Endothelial cell of umbilical vein (primary cell): ENCODE results near the gene FBXW4. TPM values are rescaled to one million over a fixed set of nuclear protein-coding genes. Genes with fewer than 3 reads are reported as not detected.

Source experiments
- BruUV-seq: library from RNA; stranded (reverse); fragments of 400-500 nt; replicated peaks from 2 replicates; lab custom pipeline; 2021; lab: Mats Ljungman, UMichigan
- CTCF ChIA-PET: fragments of 300-600, 350-600 bp; sonication (Branson Sonifier 250); formaldehyde crosslinking; loops from one replicate; lab custom pipeline; 2021; ENCODE audit warnings: antibody characterized with exemption, inconsistent platforms; lab: Charles Lee
- POLR2A ChIA-PET: fragments of 300-600, 350-600 bp; sonication (Branson Sonifier 250); formaldehyde crosslinking; loops from one replicate; lab custom pipeline; 2021; ENCODE audit warnings: antibody characterized with exemption, inconsistent platforms; lab: Charles Lee
- DNase-seq: peaks from one replicate; pipeline ENCODE4 v3.0.0-alpha.2; 2011; ENCODE audit warnings: low read depth, low spot score
- FAIRE-seq: peaks from 2 replicates; lab custom pipeline; 2011; peaks lifted over from hg19 to GRCh38; lab: Jason Lieb, UNC
- H2AFZ ChIP-seq: 2 replicates; pipeline ENCODE4 v1.6.0; 2012; ENCODE audit warnings: low read depth, low read length, control low read depth, inconsistent platforms
- H3K27ac ChIP-seq: 2 replicates; pipeline ENCODE4 v1.5.1; 2011; ENCODE audit warnings: low read depth, mild to moderate bottlenecking, control low read depth, low read length, moderate library complexity; ENCODE audit not compliant: insufficient read depth
- H3K27me3 ChIP-seq, 2 experiments: 2 replicates each; pipeline versions ENCODE4 v1.6.0 to v1.6.1; 2011; ENCODE audit warnings: low read length in 2 of 2, mixed read lengths in 1 of 2; ENCODE audit not compliant: control insufficient read depth in 2 of 2, insufficient read depth in 2 of 2
- H3K36me3 ChIP-seq, 2 experiments: 2 replicates in 1 of 2; 3 replicates in 1 of 2; pipeline ENCODE4 v1.5.1; 2011; ENCODE audit warnings: low read length in 2 of 2, mild to moderate bottlenecking in 1 of 2, moderate library complexity in 1 of 2; ENCODE audit not compliant: control insufficient read depth in 2 of 2, insufficient read depth in 2 of 2; ENCODE audit errors: extremely low read depth in 1 of 2
- H3K4me1 ChIP-seq: 3 replicates; pipeline ENCODE4 v1.5.1; 2011; ENCODE audit warnings: mild to moderate bottlenecking, low read length; ENCODE audit not compliant: control insufficient read depth, insufficient read depth; ENCODE audit errors: extremely low read depth
- H3K4me2 ChIP-seq: 2 replicates; pipeline ENCODE4 v1.6.1; 2011; ENCODE audit warnings: low read length, control low read depth, mixed read lengths; ENCODE audit not compliant: insufficient read depth
- H3K4me3 ChIP-seq, 3 experiments: fragments of 200-600 bp in 1 of 3; sonication (generic), shearing (Covaris generic) in 1 of 3; replicated peaks in 1 of 3; 2 replicates each; pipeline ENCODE4 v1.5.1; 2011 to 2016; ENCODE audit warnings: control low read depth in 3 of 3, low read length in 3 of 3, mild to moderate bottlenecking in 2 of 3, inconsistent platforms in 1 of 3, low read depth in 1 of 3, moderate library complexity in 1 of 3; ENCODE audit not compliant: insufficient read depth in 1 of 3
- H3K79me2 ChIP-seq: 2 replicates; pipeline ENCODE4 v1.6.0; 2012; ENCODE audit warnings: low read length, inconsistent platforms; ENCODE audit not compliant: control insufficient read depth, insufficient read depth
- H3K9ac ChIP-seq: replicated peaks from 2 replicates; pipeline ENCODE3; 2011; ENCODE audit warnings: low read length, control low read depth; ENCODE audit not compliant: insufficient read depth; ENCODE audit errors: extremely low read depth
- H3K9me1 ChIP-seq: replicated peaks from 3 replicates; pipeline ENCODE4 v1.6.0; 2011; ENCODE audit warnings: mild to moderate bottlenecking, low read length; ENCODE audit not compliant: control insufficient read depth, insufficient read depth; ENCODE audit errors: extremely low read depth
- H3K9me3 ChIP-seq: replicated peaks from 2 replicates; pipeline ENCODE4 v1.5.1; 2012; ENCODE audit warnings: low read length, inconsistent platforms; ENCODE audit not compliant: control insufficient read depth, insufficient read depth
- H4K20me1 ChIP-seq: replicated peaks from 2 replicates; pipeline ENCODE3; 2011; ENCODE audit warnings: mild to moderate bottlenecking, low read length; ENCODE audit not compliant: control insufficient read depth, insufficient read depth; ENCODE audit errors: extremely low read depth
- CTCF ChIP-seq, 2 donors: IDR thresholded peaks; 1 replicate in 1 of 2; 2 replicates in 1 of 2; pipeline ENCODE4 v1.5.1; 2011; ENCODE audit warnings: low read length in 2 of 2, mild to moderate bottlenecking in 2 of 2, moderate library complexity in 2 of 2, control low read depth in 1 of 2, inconsistent platforms in 1 of 2, low read depth in 1 of 2; ENCODE audit not compliant: insufficient read depth in 1 of 2; ENCODE audit errors: extremely low read depth in 1 of 2
- EZH2 ChIP-seq: IDR thresholded peaks from 2 replicates; pipeline ENCODE4 v1.6.1; 2012; ENCODE audit warnings: borderline replicate concordance, low read depth, mild to moderate bottlenecking, moderate library complexity, low read length, inconsistent platforms; ENCODE audit not compliant: severe bottlenecking
- FOS ChIP-seq: IDR thresholded peaks from 2 replicates; pipeline ENCODE4 v1.6.1; 2011; ENCODE audit warnings: mild to moderate bottlenecking, low read length, moderate library complexity, borderline replicate concordance; ENCODE audit not compliant: insufficient read depth
- GATA2 ChIP-seq: IDR thresholded peaks from 2 replicates; pipeline ENCODE4 v1.7.0; 2011; ENCODE audit warnings: low read depth, mild to moderate bottlenecking, moderate library complexity, mixed read lengths, low read length; ENCODE audit not compliant: insufficient read length, insufficient read depth
- JUN ChIP-seq: IDR thresholded peaks from 2 replicates; pipeline ENCODE4 v1.6.1; 2011; ENCODE audit warnings: borderline replicate concordance, low read depth; ENCODE audit not compliant: insufficient read length, insufficient read depth
- MYC ChIP-seq: IDR thresholded peaks from one replicate; pipeline ENCODE4 v1.6.1; 2011; ENCODE audit warnings: mild to moderate bottlenecking, low read depth, low read length
- POLR2A ChIP-seq: IDR thresholded peaks from 2 replicates; pipeline ENCODE4 v1.6.1; 2012; ENCODE audit warnings: low read depth, mild to moderate bottlenecking, control low read depth, low read length
- POLR2AphosphoS5 ChIP-seq: IDR thresholded peaks from 2 replicates; pipeline ENCODE4 v1.6.1; 2012; ENCODE audit warnings: low read depth, mild to moderate bottlenecking, control low read depth, low read length, moderate library complexity; ENCODE audit not compliant: insufficient read depth
- dilution Hi-C: fragments of 300-500 bp; cut with MboI; formaldehyde crosslinking; loops from one replicate; pipeline ENCODE4 v1.15.0; 2019; ENCODE audit warnings: low sequenced_read_pairs; ENCODE audit not compliant: extremely low pct_ligation_motif_present
- intact Hi-C: fragments of 100-400 bp; cut with micrococcal nuclease; formaldehyde crosslinking; loops from one replicate; pipeline ENCODE4 v1.10.0; 2022
- polyA plus RNA-seq, 4 experiments: library from polyadenylated mRNA; depleted of rRNA in 3 of 4; stranded (reverse) in 3 of 4; unstranded in 1 of 4; fragments of >200 nt; gene quantifications; 2 replicates each; pipeline versions ENCODE4 v1.2.1 to v1.2.3, GENCODE V29; 2011 to 2012; ENCODE audit warnings: missing spikeins in 1 of 4
- total RNA-seq: library from RNA; stranded (reverse); gene quantifications from 2 replicates; pipeline ENCODE4 v1.2.3, GENCODE V29; 2021
- TF ChIP-seq, protein P1 (sequence below): IDR thresholded peaks from 2 replicates; pipeline ENCODE4 v1.6.1; 2011; ENCODE audit not compliant: insufficient read depth, insufficient read length

Gene FBXW4
- total and polyA plus RNA-seq, 2 donors (not counting 3 experiments of a cell fraction or from before 2014, with no cell fraction given) = 20.8 to 21.1 TPM

GRCh38 chr10:101579516-101579870 is 115.5 kb downstream of the FBXW4 start:
- CTCF ChIA-PET = interaction anchor here (1.6 to 2.6 kb wide), 2 partner anchors 9 to 23 kb away, joined by 4 to 11 read pairs; no protein-coding TSS in a partner anchor
- no peaks in the 10 kb centered on the region for H3K27me3 ChIP-seq
- FAIRE-seq (no peak), DNase-seq (no peak)
- no peaks in the 10 kb centered on the region for H4K20me1 ChIP-seq
- H3K9me1 ChIP-seq = no peaks in the 10 kb centered on the region
- no peak overlapping the region for H3K9ac ChIP-seq
- TF ChIP-seq CTCF (IDR thresholded peaks at IDR 0.05; ENCODE audit: extremely low read depth in 1 of 2, insufficient read depth in 1 of 2, low read depth in 1 of 2, low read length in 2 of 2) = no peak
- TF ChIP-seq POLR2A = no peak
- TF ChIP-seq JUN = no peak
- no peak overlapping the region for H3K4me3 ChIP-seq
- H2AFZ ChIP-seq = no peak overlapping the region
- no TSS peak for BruUV-seq
- no peaks in the 10 kb centered on the region for H3K79me2 ChIP-seq
- POLR2A ChIA-PET = no interaction called here
- dilution Hi-C loops (no loop called here), intact Hi-C loops (no loop called here)
- H3K4me1 ChIP-seq = no peaks in the 10 kb centered on the region
- H3K4me2 ChIP-seq = no peak overlapping the region
- H3K27ac ChIP-seq = no peak overlapping the region
- H3K9me3 ChIP-seq = no peaks in the 10 kb centered on the region
- H3K36me3 ChIP-seq = peaks cover 5 to 6% of the 10 kb centered on the region in 2 experiments

DNA sequence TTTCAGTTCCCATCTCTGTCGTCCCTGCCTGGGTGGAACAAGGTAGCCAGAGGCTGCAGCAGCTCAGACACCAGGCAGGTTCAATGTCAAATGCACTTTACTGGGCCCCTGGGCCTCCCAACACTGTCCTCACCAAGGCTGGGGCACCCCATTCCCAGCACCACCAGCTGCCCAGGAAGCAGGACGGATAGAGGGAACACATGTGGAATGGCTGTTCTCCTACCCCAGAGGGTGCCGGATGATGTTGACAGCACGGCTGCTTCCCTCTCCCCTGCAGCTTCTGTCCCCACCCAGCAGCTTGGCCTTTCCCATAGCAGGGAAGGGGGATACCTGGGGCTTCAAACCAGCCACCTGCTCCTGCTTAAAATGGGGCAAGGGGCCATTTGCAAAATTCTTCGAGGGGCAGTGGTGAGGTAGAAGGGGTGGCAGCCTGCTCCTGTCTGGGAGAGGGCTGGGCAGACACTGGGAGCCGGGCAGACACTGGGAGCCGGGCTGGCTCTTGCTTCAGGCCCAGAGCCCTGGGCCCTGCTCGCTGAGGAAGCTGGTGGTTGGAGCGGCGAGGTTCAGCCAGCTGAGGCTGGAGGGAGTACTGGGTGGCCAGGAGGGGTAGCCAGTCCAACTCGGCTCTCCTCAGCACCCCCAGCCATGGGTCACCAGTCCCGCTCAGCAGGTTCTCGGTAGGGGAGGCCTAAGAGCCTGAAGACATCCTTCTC is 116.0 kb downstream of the FBXW4 start:
- no TSS peak for BruUV-seq
- H3K4me2 ChIP-seq = no peak overlapping the region
- DNase-seq (no peak), FAIRE-seq (no peak)
- no peaks in the 10 kb centered on the region for H3K9me3 ChIP-seq
- no peak overlapping the region for H3K4me3 ChIP-seq
- CTCF ChIA-PET = interaction anchor here (1.1 kb wide), 1 partner anchor 135 kb away, joined by 4 read pairs; no protein-coding TSS in a partner anchor
- H3K27me3 ChIP-seq = no peaks in the 10 kb centered on the region
- H3K36me3 ChIP-seq = peaks cover 5 to 6% of the 10 kb centered on the region in 2 experiments
- no peaks in the 10 kb centered on the region for H3K79me2 ChIP-seq
- H3K4me1 ChIP-seq = no peaks in the 10 kb centered on the region
- dilution Hi-C loops = no loop called here
- no peak overlapping the region for H3K27ac ChIP-seq
- no peak overlapping the region for H3K9ac ChIP-seq
- no peak overlapping the region for H2AFZ ChIP-seq
- no peaks in the 10 kb centered on the region for H4K20me1 ChIP-seq
- intact Hi-C loops = no loop called here
- TF ChIP-seq JUN (no peak), POLR2A (no peak), CTCF (IDR thresholded peaks at IDR 0.05; ENCODE audit: extremely low read depth in 1 of 2, insufficient read depth in 1 of 2, low read depth in 1 of 2, low read length in 2 of 2) (no peak), POLR2AphosphoS5 (no peak), EZH2 (no peak), FOS (no peak), MYC (no peak), GATA2 (no peak)
- TF ChIP-seq, protein P1, sequence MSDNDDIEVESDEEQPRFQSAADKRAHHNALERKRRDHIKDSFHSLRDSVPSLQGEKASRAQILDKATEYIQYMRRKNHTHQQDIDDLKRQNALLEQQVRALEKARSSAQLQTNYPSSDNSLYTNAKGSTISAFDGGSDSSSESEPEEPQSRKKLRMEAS = no peak
- POLR2A ChIA-PET = interaction anchor here (0.5 kb wide), 1 partner anchor 519 kb away, joined by 3 read pairs; no protein-coding TSS in a partner anchor
- H3K9me1 ChIP-seq = no peaks in the 10 kb centered on the region
